Daoy (cell line): Measurements from ENCODE around the gene DTNBP1. TPM values are rescaled to one million over a fixed set of nuclear protein-coding genes. Genes with fewer than 3 reads are reported as not detected.

ENCODE experiments used
- DNase-seq: peaks from one replicate; pipeline ENCODE4 v3.0.0-alpha.2; 2015; ENCODE audit warnings: low read depth
- total RNA-seq: library from RNA; depleted of rRNA; stranded (reverse); fragments of >200 nt; shearing (Covaris generic); gene quantifications from 2 replicates; pipeline ENCODE4 v1.2.3, GENCODE V29; 2014

DTNBP1 gene
- total RNA-seq, 1 experiment from 2014 or later, result 18.9 TPM

DNA sequence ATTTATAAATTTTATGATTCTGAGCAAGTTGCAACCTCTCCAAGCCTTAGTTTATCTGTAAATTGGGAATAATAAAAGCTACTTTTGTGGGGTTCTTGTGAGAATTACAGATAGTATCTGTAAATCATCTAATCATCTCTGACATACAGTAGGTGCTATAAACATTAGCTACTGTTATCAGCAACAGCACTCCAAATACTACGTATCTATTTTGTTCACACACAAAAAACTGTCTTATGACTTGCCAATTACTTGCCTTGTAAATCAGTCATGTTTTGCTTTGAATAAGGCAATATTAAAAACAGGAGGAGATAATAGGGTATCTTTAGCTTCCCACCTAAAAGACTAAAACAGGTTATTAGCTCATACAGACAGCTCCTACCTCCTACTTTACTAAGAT, 36.7 kb downstream of the DTNBP1 start:
- DNase-seq, result no peak

GRCh38 chr6:15623276-15624116, 39.3 kb downstream of the DTNBP1 start:
- no peak for DNase-seq

GRCh38 chr6:15622045-15622740, 40.6 kb downstream of the DTNBP1 start:
- no peak for DNase-seq

- no peak for DNase-seq
Measured at GRCh38 chr6:15621203-15622044, 41.4 kb downstream of the DTNBP1 start.

DNA sequence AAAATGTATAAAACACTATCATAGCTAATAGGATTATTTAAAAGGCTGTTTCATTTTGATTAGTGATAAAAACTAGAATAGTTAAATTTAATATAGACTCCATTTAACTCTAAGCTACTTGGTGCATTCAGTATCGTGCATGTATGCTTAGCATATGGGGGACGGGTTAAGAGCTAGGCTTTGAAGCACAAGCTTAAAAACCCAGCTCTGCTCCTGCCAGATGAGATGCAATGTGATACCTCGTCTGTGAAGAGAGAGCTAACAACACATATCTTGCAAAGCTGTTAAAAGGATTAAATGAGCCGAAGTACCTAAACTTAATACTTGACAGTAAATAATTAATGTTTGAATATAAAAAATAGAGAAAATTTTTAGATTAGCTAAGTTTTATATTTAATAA, 42.2 kb downstream of the DTNBP1 start:
- DNase-seq, result no peak

GRCh38 chr6:15619330-15619729, 43.5 kb downstream of the DTNBP1 start:
- DNase-seq, result no peak

- DNase-seq, result no peak
Measured at GRCh38 chr6:15618685-15619084, 44.1 kb downstream of the DTNBP1 start.

- no peak for DNase-seq
Measured at GRCh38 chr6:15616261-15616660, 46.6 kb downstream of the DTNBP1 start.

- DNase-seq, result no peak
Measured at GRCh38 chr6:15615802-15616201, 47.0 kb downstream of the DTNBP1 start.

DNA sequence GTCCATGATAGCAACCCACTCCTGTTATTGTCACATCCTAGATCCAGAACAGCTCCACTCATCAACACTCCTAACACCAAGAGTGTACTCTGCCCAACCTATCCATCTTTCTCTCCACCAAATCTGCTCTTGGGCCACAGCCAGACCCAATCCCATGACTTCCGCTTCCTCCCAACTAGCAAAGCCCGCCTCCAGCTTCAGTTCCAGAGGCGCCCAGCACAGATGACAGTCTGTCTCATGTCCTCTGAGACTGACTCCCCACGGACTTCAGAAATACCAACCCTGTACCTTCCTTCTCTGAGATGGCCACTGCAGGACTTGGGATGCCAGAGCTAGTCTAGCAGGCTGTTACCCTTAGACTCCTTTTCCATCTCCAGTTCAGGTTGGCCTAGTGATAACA, 48.6 kb downstream of the DTNBP1 start:
- no peak for DNase-seq

DNA sequence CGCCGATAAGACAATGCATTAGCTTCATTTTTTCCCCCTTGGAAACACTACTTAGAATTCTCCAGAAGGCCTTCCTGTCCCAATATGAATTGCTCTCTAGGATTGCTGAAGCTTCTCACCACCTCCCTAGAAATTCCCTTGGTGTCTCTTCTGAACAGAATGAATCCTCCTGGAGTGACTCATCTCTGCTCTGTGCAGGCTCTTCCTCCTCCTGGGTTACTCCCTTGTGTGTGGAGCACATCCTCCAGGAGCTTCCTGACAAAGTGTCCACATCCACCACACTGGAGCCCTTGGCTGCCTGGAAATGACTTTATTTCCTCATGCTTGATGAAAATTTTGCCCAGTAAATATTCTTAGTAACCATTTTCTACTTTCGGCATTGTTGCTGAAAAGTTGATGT, 54.4 kb downstream of the DTNBP1 start:
- DNase-seq, result peak; percentile 71

- DNase-seq, result no peak
Measured at GRCh38 chr6:15607603-15608002, 55.2 kb downstream of the DTNBP1 start.

DNA sequence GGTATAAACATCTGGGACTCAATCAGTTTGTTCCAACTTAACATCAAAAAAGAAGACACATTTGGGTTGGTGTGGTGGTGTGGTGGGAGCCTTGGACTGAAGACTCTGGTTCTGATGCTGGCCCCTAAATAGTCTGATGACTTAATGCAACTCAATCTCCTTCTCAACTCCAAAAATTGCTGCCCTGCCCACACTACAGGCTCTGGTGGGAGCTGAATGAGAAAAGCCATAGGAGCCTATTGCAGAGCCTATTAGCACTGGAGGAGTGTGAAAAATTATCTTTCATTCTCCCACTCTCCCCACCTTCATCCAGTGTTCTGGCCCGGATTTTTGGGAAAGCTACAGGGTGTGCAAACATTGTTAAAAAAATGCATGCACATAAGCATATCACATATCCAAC, 56.5 kb downstream of the DTNBP1 start:
- DNase-seq, result no peak

GRCh38 chr6:15604843-15605242, 58.0 kb downstream of the DTNBP1 start:
- no peak for DNase-seq

- DNase-seq, result no peak
Measured at GRCh38 chr6:15602154-15602553, 60.7 kb downstream of the DTNBP1 start.

DNA sequence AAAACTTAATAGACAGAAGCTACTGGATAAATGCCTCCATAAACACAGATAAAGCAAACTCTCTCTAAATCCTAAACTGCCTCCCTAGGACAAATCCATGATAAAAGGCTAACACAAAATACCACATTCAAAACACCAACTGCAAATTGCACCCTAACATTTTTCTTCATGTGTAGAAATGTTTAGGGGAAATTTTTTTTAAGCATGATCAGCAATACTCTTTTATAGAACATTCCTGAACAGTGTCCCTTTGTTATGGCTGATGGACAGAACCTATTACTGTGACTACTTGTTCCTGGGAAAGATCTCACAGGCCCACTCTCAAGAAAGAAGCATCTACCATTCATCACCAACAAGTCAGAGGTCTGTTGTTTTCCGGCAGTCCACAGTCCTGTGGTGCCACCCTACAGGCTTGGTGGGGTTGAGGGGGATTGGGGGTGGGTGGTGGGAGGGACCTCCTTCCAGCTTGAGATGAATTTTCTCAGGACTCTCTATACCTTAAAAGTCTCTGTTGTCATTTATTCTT, 64.5 kb downstream of the DTNBP1 start:
- DNase-seq, result no peak

DNA sequence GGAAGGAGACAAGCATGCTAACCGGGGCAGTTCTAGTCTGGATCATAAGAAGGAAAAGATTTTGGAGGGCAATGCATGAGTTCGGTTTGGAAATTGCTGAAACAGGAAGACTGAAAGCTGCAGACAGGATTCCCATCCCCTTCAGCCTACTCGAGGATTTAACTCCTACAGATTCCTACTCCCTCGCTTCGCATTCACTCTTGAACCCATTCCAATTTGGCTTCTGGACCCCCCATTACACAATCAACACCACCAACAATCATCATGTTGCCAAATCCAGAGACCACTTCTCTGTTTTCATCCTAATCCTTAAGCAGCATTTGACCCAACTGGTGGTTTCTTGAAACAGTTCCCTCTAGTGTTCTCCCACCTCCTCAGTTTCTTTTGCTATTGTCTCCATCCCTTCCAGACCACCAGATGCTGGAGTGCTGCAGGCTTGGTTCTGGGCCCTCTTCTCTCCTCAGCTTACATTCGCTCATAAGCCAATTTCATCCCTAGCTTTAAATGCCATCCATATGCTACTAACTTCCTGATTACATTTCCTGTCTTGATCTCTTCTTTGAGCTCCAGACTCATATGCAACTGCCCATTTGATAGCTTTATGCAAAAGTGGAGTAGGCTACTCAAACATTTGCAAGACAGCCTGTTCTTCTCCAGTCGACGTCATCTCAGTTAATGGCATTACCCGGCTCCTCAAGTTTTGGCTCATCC, 66.5 kb downstream of the DTNBP1 start:
- DNase-seq, result no peak

GRCh38 chr6:15595461-15596173, 67.2 kb downstream of the DTNBP1 start:
- DNase-seq, result no peak

- no peak for DNase-seq
Measured at GRCh38 chr6:15594512-15595259, 68.1 kb downstream of the DTNBP1 start.

GRCh38 chr6:15593798-15594197, 69.0 kb downstream of the DTNBP1 start:
- DNase-seq, result no peak
